Sigmoid colon (tissue), 4 donors: Measurements from ENCODE around the gene SRBD1.

Experiments
- POLR2A ChIP-seq, 2 donors: fragments of 450-650 bp; IDR thresholded peaks; one replicate each; pipeline ENCODE4 v1.6.1; 2016; ENCODE audit warnings: antibody characterized with exemption in 2 of 2, mild to moderate bottlenecking in 2 of 2, moderate library complexity in 2 of 2
- POLR2AphosphoS5 ChIP-seq, 4 donors: sonication (generic); formaldehyde crosslinking; IDR thresholded peaks; one replicate each; pipeline ENCODE4 v1.6.1; 2017; ENCODE audit warnings: antibody characterized with exemption in 4 of 4
- TF ChIP-seq, protein P1 (sequence below), 4 experiments: fragments of 450-650 bp in 3 of 4; fragments of 200-600 bp in 1 of 4; IDR thresholded peaks; one replicate each; pipeline ENCODE4 v1.5.1; 2016 to 2019; ENCODE audit warnings: antibody characterized with exemption in 4 of 4, mild to moderate bottlenecking in 3 of 4, moderate library complexity in 2 of 4

DNA sequence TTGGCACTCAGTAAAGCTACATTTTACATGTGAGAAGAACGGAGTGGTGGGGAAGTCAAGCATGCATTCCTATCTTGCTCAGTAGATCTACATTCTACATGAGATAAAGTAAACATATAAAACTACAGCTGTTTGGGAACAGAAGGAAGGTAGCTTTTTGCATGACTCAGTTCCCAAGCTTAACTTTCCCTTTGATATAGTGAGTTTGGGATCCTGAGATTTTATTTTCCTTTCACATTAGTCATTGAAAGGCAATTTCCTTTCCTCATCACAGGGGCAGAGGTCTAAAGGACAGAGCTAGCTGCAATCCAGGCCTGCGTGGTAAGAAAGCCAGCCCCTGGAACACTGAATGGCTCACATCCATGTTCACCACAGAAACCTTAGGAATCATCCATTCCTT, 257.2 kb downstream of the SRBD1 start:
- TF ChIP-seq, protein P1, sequence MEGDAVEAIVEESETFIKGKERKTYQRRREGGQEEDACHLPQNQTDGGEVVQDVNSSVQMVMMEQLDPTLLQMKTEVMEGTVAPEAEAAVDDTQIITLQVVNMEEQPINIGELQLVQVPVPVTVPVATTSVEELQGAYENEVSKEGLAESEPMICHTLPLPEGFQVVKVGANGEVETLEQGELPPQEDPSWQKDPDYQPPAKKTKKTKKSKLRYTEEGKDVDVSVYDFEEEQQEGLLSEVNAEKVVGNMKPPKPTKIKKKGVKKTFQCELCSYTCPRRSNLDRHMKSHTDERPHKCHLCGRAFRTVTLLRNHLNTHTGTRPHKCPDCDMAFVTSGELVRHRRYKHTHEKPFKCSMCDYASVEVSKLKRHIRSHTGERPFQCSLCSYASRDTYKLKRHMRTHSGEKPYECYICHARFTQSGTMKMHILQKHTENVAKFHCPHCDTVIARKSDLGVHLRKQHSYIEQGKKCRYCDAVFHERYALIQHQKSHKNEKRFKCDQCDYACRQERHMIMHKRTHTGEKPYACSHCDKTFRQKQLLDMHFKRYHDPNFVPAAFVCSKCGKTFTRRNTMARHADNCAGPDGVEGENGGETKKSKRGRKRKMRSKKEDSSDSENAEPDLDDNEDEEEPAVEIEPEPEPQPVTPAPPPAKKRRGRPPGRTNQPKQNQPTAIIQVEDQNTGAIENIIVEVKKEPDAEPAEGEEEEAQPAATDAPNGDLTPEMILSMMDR (IDR thresholded peaks at IDR 0.05): no peak
- TF ChIP-seq POLR2A (IDR thresholded peaks at IDR 0.05) (no peak), POLR2AphosphoS5 (IDR thresholded peaks at IDR 0.05) (no peak)
